ENCODE data around the gene ZFHX3. TPM values are rescaled to one million over a fixed set of nuclear protein-coding genes. Genes with fewer than 3 reads are reported as not detected.

Gene ZFHX3
- total and polyA plus RNA-seq, 9 of the 15 experiments (the other 6 are each of a cell fraction or from before 2014, with no cell fraction given) = 0.01 to 0.23 (median 0.06) TPM; not detected in 4

GRCh38 chr16:72967941-72968340 is 80.0 kb downstream of the ZFHX3 start:
- no peaks in the 10 kb centered on the region for H3K4me1 ChIP-seq (replicated peaks in 1 of 2; ENCODE audit: control insufficient read depth in 2 of 2, insufficient read depth in 2 of 2, low read length in 2 of 2)
- H3K27ac ChIP-seq (ENCODE audit: extremely low read depth, low read depth, low read length) = no peak overlapping the region
- in situ Hi-C loops (cut with MboI) = no loop called here
- H2AFZ ChIP-seq (ENCODE audit: low read depth, low read length) = no peak overlapping the region
- TF ChIP-seq U2AF1 (optimal IDR thresholded peaks at IDR 0.05; ENCODE audit: low read depth, low read length) (no peak), FOS (IDR thresholded peaks at IDR 0.05; ENCODE audit: extremely low read depth, insufficient read length) (no peak), ZNF121 (CRISPR knock-in tag; conservative IDR thresholded peaks at IDR 0.05) (no peak), ZFP36 (IDR thresholded peaks at IDR 0.05; ENCODE audit: low read depth, low read length, partially characterized antibody) (no peak), AFF4 (CRISPR knock-in tag; IDR thresholded peaks at IDR 0.05) (no peak), ZBTB33 (CRISPR knock-in tag; IDR thresholded peaks at IDR 0.05) (no peak), SAP30 (IDR thresholded peaks at IDR 0.05; ENCODE audit: borderline replicate concordance, insufficient read depth, low read depth, low read length, poor library complexity, severe bottlenecking) (no peak)
- TF ChIP-seq, protein P1, sequence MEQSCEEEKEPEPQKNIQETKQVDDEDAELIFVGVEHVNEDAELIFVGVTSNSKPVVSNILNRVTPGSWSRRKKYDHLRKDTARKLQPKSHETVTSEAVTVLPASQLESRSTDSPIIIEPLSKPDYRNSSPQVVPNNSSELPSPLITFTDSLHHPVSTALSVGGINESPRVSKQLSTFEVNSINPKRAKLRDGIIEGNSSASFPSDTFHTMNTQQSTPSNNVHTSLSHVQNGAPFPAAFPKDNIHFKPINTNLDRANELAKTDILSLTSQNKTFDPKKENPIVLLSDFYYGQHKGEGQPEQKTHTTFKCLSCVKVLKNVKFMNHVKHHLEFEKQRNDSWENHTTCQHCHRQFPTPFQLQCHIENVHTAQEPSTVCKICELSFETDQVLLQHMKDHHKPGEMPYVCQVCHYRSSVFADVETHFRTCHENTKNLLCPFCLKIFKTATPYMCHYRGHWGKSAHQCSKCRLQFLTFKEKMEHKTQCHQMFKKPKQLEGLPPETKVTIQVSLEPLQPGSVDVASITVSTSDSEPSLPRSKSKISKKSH (CRISPR knock-in tag; IDR thresholded peaks at IDR 0.05) = no peak
- BruUV-seq (replicated peaks) = no TSS peak
- no peaks in the 10 kb centered on the region for H3K9me1 ChIP-seq (ENCODE audit: control insufficient read depth, insufficient read depth, low read length)
- 1% methylated on average over 5 of the region's 5 CpGs for WGBS (ENCODE audit: insufficient coverage, low coverage, missing lambda C conversion rate)
- intact Hi-C loops (cut with micrococcal nuclease) = no loop called here
- H3K4me3 ChIP-seq = no peak overlapping the region
- ATAC-seq (no peak), DNase-seq (ENCODE audit: extremely low read depth in 1 of 4, low spot score in 3 of 4) (no peak), FAIRE-seq (no peak)
- no peaks in the 10 kb centered on the region for H3K9me3 ChIP-seq (replicated peaks; ENCODE audit: control insufficient read depth, insufficient read depth, low read depth, low read length)
- no peaks in the 10 kb centered on the region for H4K20me1 ChIP-seq (replicated peaks; ENCODE audit: control insufficient read depth, insufficient read depth, low read length)
- CTCF ChIA-PET (ENCODE audit: low intra/inter-chr PET ratio) = no interaction called here
- H3K4me2 ChIP-seq (ENCODE audit: insufficient read depth, low read length) = no peak overlapping the region
- H3K27me3 ChIP-seq (ENCODE audit: control insufficient read depth in 2 of 2, insufficient read depth in 2 of 2, low read length in 2 of 2) = peaks cover 11 to 21% of the 10 kb centered on the region in 2 experiments
- no peaks in the 10 kb centered on the region for H3K79me2 ChIP-seq (ENCODE audit: control insufficient read depth, insufficient read depth, low read length)
- POLR2A ChIA-PET = interaction anchor here (1.1 kb wide), 1 partner anchor 121 kb away, joined by 3 read pairs; no protein-coding TSS in a partner anchor
- H3K9ac ChIP-seq (ENCODE audit: insufficient read depth in 1 of 2, low read depth in 2 of 2, low read length in 2 of 2) = no peak overlapping the region
- no peaks in the 10 kb centered on the region for H3K36me3 ChIP-seq (ENCODE audit: control insufficient read depth, insufficient read depth, low read length)

Data from K562 (cell line).